HepG2 (cell line): ENCODE data around the gene DDC. TPM values are rescaled to one million over a fixed set of nuclear protein-coding genes. Genes with fewer than 3 reads are reported as not detected.
A peak's percentile ranks its signal among the peaks of the same experiment; 100 is the strongest.

Experiments used
- HBP1 ChIP-seq: IDR thresholded peaks from 2 replicates; pipeline ENCODE4 v1.6.1; 2016; ENCODE audit warnings: low read depth, control low read depth
- HDAC6 ChIP-seq: fragments of 200-600 bp; sonication (generic); IDR thresholded peaks from 2 replicates; pipeline ENCODE4 v1.7.0; 2017; ENCODE audit warnings: mild to moderate bottlenecking, antibody characterized with exemption, low read length, low read depth
- SALL1 ChIP-seq: sonication (generic); formaldehyde crosslinking; IDR thresholded peaks from 2 replicates; pipeline ENCODE4 v1.8.0; 2022; ENCODE audit warnings: mild to moderate bottlenecking, missing genetic modification reagents
- TFDP2 ChIP-seq: sonication (generic); formaldehyde crosslinking; IDR thresholded peaks from 2 replicates; pipeline ENCODE4 v1.4.0; 2020; ENCODE audit warnings: missing genetic modification reagents
- ZNF230 ChIP-seq: sonication (generic); formaldehyde crosslinking; IDR thresholded peaks from 2 replicates; pipeline ENCODE4 v1.4.0; 2020; ENCODE audit warnings: mild to moderate bottlenecking, missing genetic modification reagents
- ZNF354B ChIP-seq: sonication (generic); formaldehyde crosslinking; IDR thresholded peaks from 2 replicates; pipeline ENCODE4 v1.8.0; 2022; ENCODE audit warnings: mild to moderate bottlenecking, missing genetic modification reagents
- ZNF629 ChIP-seq: sonication (generic); formaldehyde crosslinking; conservative IDR thresholded peaks from 2 replicates; pipeline ENCODE4 v1.5.0; 2020; ENCODE audit warnings: missing genetic modification reagents
- polyA plus RNA-seq, 8 experiments: library from polyadenylated mRNA; depleted of rRNA in 3 of 8; stranded (reverse) in 7 of 8; unstranded in 1 of 8; fragments of >200 nt; fragmentation: Illumina TruSeq in 4 of 8; extraction: Trizol in 4 of 8; gene quantifications; 2 replicates each; pipeline versions ENCODE4 v1.2.1 to v1.2.3, GENCODE V29; 2011 to 2016; ENCODE audit warnings: low read depth in 4 of 8, missing spikeins in 1 of 8, mixed read lengths in 1 of 8; ENCODE audit not compliant: insufficient read depth in 1 of 8
- total RNA-seq, 5 experiments: library from RNA; depleted of rRNA; stranded (reverse); fragments of >200 nt; fragmentation: Illumina TruSeq; extraction: Trizol; gene quantifications; 2 replicates each; pipeline ENCODE4 v1.2.3, GENCODE V29; 2016; ENCODE audit warnings: low read depth in 1 of 5
- TF ChIP-seq, protein P1 (sequence below): sonication (generic); formaldehyde crosslinking; IDR thresholded peaks from 2 replicates; pipeline ENCODE4 v1.4.0; 2020; ENCODE audit warnings: missing genetic modification reagents, low read depth, mild to moderate bottlenecking, borderline replicate concordance
- TF ChIP-seq, protein P2 (sequence below): sonication (generic); formaldehyde crosslinking; IDR thresholded peaks from 2 replicates; pipeline ENCODE4 v1.4.0; 2020; ENCODE audit warnings: missing genetic modification reagents

The DDC gene
- total and polyA plus RNA-seq, 2 of the 13 experiments (the other 11 are each of a cell fraction or from before 2014, with no cell fraction given): 11.7 to 93.3 TPM

DNA sequence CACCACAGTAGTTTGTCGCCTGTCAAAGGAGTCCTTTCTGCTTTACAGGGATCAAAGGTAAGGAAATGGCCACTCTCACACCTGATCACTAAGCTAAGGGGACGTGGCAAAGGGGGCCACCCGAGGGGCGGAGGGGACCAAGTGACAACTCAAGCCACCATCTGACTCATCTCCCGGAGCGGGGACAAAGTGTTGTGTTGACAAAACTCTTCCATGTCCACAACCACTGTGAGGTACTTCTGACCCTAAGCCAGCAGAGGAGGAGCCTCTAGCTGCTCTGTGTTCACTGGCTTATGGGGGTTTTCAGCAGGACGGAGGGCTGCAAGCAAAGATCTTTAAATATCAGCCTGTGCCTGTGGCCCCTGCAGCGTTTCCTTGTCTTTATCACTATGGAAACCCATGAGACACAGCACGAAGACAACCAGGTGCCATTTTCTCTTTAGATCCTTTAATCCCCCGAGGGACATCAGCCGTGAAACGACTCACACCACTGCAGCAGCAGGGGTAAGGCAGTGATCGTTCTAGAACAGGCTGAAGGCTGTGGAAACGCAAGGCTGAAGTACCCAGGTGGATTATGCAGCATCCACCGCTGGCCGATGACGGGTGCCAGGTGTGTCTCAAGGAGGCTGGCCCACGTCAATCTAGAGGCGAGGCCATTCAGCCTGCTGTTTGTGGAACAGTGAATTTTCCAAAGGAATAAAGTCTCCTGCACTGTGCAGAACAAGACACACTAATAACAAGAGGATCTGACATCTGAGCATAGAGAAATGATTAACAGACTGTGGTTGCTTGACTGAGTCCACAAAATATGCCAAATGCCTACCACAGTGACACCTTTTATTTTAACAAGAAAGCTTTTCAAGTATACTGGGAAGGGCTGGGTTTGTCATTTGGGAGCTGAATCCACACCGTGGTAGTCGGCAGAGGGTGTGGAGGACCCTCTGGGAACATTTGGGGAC lies 26.6 kb upstream of the DDC start (continued):
- TF ChIP-seq TFDP2 (CRISPR knock-in tag): no peak
- no peak for TF ChIP-seq ZNF629 (CRISPR knock-in tag)
- no peak for TF ChIP-seq HDAC6
- no peak for TF ChIP-seq HBP1 (CRISPR knock-in tag)
- TF ChIP-seq SALL1 (CRISPR knock-in tag): peak; percentile 82
- TF ChIP-seq, protein P1, sequence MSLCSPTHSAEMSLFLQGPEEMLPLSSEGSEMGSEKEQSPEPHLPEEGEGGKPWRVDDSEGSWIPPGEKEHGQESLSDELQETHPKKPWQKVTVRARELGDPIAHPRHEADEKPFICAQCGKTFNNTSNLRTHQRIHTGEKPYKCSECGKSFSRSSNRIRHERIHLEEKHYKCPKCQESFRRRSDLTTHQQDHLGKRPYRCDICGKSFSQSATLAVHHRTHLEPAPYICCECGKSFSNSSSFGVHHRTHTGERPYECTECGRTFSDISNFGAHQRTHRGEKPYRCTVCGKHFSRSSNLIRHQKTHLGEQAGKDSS (CRISPR knock-in tag): no peak
- TF ChIP-seq, protein P2, sequence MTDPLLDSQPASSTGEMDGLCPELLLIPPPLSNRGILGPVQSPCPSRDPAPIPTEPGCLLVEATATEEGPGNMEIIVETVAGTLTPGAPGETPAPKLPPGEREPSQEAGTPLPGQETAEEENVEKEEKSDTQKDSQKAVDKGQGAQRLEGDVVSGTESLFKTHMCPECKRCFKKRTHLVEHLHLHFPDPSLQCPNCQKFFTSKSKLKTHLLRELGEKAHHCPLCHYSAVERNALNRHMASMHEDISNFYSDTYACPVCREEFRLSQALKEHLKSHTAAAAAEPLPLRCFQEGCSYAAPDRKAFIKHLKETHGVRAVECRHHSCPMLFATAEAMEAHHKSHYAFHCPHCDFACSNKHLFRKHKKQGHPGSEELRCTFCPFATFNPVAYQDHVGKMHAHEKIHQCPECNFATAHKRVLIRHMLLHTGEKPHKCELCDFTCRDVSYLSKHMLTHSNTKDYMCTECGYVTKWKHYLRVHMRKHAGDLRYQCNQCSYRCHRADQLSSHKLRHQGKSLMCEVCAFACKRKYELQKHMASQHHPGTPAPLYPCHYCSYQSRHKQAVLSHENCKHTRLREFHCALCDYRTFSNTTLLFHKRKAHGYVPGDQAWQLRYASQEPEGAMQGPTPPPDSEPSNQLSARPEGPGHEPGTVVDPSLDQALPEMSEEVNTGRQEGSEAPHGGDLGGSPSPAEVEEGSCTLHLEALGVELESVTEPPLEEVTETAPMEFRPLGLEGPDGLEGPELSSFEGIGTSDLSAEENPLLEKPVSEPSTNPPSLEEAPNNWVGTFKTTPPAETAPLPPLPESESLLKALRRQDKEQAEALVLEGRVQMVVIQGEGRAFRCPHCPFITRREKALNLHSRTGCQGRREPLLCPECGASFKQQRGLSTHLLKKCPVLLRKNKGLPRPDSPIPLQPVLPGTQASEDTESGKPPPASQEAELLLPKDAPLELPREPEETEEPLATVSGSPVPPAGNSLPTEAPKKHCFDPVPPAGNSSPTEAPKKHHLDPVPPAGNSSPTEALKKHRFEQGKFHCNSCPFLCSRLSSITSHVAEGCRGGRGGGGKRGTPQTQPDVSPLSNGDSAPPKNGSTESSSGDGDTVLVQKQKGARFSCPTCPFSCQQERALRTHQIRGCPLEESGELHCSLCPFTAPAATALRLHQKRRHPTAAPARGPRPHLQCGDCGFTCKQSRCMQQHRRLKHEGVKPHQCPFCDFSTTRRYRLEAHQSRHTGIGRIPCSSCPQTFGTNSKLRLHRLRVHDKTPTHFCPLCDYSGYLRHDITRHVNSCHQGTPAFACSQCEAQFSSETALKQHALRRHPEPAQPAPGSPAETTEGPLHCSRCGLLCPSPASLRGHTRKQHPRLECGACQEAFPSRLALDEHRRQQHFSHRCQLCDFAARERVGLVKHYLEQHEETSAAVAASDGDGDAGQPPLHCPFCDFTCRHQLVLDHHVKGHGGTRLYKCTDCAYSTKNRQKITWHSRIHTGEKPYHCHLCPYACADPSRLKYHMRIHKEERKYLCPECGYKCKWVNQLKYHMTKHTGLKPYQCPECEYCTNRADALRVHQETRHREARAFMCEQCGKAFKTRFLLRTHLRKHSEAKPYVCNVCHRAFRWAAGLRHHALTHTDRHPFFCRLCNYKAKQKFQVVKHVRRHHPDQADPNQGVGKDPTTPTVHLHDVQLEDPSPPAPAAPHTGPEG (CRISPR knock-in tag): no peak
- TF ChIP-seq ZNF230: no peak
- TF ChIP-seq ZNF354B (CRISPR knock-in tag): no peak
